Osteoblast (primary cell): ENCODE data around the gene OR52I1. TPM values are rescaled to one million over a fixed set of nuclear protein-coding genes. Genes with fewer than 3 reads are reported as not detected.

Experiments used
- DNase-seq: peaks from one replicate; pipeline ENCODE4 v3.0.0; 2011; ENCODE audit warnings: low spot score, mixed read lengths; ENCODE audit not compliant: insufficient read length; ENCODE audit errors: missing footprints
- H2AFZ ChIP-seq: 2 replicates; pipeline ENCODE4 v1.6.0; 2011; ENCODE audit warnings: mild to moderate bottlenecking, low read length
- H3K27ac ChIP-seq: 2 replicates; pipeline ENCODE4 v1.5.1; 2011; ENCODE audit warnings: mild to moderate bottlenecking, low read depth, low read length, moderate library complexity
- H3K27me3 ChIP-seq: 2 replicates; pipeline ENCODE4 v1.6.0; 2012; ENCODE audit warnings: mild to moderate bottlenecking, control low read depth, inconsistent platforms, low read length, moderate library complexity; ENCODE audit not compliant: insufficient read depth
- H3K36me3 ChIP-seq: 2 replicates; pipeline ENCODE4 v1.5.1; 2011; ENCODE audit warnings: mild to moderate bottlenecking, low read length, control low read depth, moderate library complexity; ENCODE audit not compliant: insufficient read depth
- H3K4me1 ChIP-seq: 2 replicates; pipeline ENCODE4 v1.5.1; 2011; ENCODE audit warnings: mild to moderate bottlenecking, low read length, control low read depth, moderate library complexity; ENCODE audit not compliant: insufficient read depth
- H3K4me2 ChIP-seq: 2 replicates; pipeline ENCODE4 v1.6.0; 2011; ENCODE audit warnings: mild to moderate bottlenecking, low read length; ENCODE audit not compliant: insufficient read depth
- H3K4me3 ChIP-seq: fragments of 200-600 bp; sonication (generic); 3 replicates; pipeline ENCODE4 v1.5.1; 2012; ENCODE audit warnings: mild to moderate bottlenecking, low read length, inconsistent platforms; ENCODE audit not compliant: insufficient read depth
- H3K79me2 ChIP-seq: 2 replicates; pipeline ENCODE4 v1.6.0; 2012; ENCODE audit warnings: mild to moderate bottlenecking, low read length, control low read depth, inconsistent platforms; ENCODE audit not compliant: insufficient read depth
- H3K9me3 ChIP-seq: 2 replicates; pipeline ENCODE4 v1.5.1; 2011; ENCODE audit warnings: low read depth, low read length, control low read depth
- H4K20me1 ChIP-seq: 2 replicates; pipeline ENCODE4 v1.6.0; 2012; ENCODE audit warnings: mild to moderate bottlenecking, low read length, control low read depth; ENCODE audit not compliant: insufficient read depth
- CTCF ChIP-seq: IDR thresholded peaks from 2 replicates; pipeline ENCODE4 v1.5.1; 2011; ENCODE audit warnings: mild to moderate bottlenecking, low read depth, low read length, moderate library complexity; ENCODE audit errors: extremely low read depth
- total RNA-seq: library from RNA; depleted of rRNA; stranded (reverse); fragments of >200 nt; gene quantifications from 2 replicates; pipeline ENCODE4 v1.2.3, GENCODE V29; 2012

The OR52I1 gene
- total RNA-seq, 1 donor: not detected

DNA sequence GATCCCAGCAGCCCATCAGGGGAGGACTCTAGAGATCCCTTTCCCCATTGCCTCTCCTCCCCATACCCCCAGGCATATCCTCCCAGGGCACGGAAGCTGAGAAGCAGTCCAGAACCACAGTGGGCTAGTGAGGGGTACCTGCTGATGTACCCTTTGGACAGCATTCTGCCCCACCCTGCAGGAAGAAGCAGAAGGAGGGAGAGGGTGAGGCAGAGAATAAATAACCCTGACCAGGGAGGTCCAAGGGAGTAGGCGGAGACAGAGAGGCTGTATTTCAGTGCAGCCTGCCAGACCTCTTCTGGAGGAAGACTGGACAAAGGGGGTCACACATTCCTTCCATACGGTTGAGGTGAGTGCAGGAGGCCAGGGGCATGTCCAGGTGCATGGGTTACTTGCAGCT is 49.8 kb downstream of the OR52I1 start, which contains the start of gene OR51E1:
TSS of gene OR51E1 (plus strand) at position 301 of the 400 bp plus-strand sequence. CDS start 8,545 bp downstream, outside the sequence.
- TF ChIP-seq CTCF: no peak
- no peaks in the 10 kb centered on the region for H3K36me3 ChIP-seq
- no peaks in the 10 kb centered on the region for H3K79me2 ChIP-seq
- H3K4me3 ChIP-seq: no peak within 1 kb of the TSS
- H3K9me3 ChIP-seq: no peaks in the 10 kb centered on the region
- H3K27me3 ChIP-seq: no peaks in the 10 kb centered on the region
- no peaks in the 10 kb centered on the region for H4K20me1 ChIP-seq
- H3K27ac ChIP-seq: no peak within 1 kb of the TSS
- no peak within 1 kb of the TSS for H2AFZ ChIP-seq
- H3K4me2 ChIP-seq: no peak within 1 kb of the TSS
- no peaks in the 10 kb centered on the region for H3K4me1 ChIP-seq
- DNase-seq: no peak

DNA sequence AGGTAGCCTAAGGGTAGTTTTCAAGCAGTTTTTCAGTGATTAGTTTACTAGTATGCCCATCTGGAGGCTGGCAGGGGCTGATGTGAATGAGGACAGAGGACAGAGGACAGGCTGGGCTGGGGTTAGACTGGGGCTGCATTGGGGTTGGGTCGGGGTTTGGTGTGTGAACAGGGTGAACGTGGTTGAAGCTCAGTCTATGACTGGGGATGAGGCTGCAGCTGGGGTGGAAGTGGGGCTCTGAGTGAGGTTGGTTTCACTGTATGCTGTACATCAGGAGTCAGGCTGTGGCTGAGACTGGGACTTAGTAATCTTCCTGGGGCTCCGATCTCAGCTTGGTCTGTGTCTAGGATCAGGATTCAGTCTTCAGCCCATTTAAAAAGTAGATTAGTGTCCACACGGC is 50.4 kb downstream of the OR52I1 start:
- H3K9me3 ChIP-seq: no peaks in the 10 kb centered on the region
- no peak overlapping the region for H3K27ac ChIP-seq
- DNase-seq: no peak
- no peaks in the 10 kb centered on the region for H3K36me3 ChIP-seq
- H3K4me2 ChIP-seq: no peak overlapping the region
- no peaks in the 10 kb centered on the region for H3K4me1 ChIP-seq
- no peak overlapping the region for H2AFZ ChIP-seq
- no peaks in the 10 kb centered on the region for H4K20me1 ChIP-seq
- no peaks in the 10 kb centered on the region for H3K27me3 ChIP-seq
- no peak for TF ChIP-seq CTCF
- no peak overlapping the region for H3K4me3 ChIP-seq
- no peaks in the 10 kb centered on the region for H3K79me2 ChIP-seq

Other genes with a start within 250 kb of the OR52I1 start
- gene OR52B4, start 225.7 kb upstream of the OR52I1 start, total RNA-seq: not detected in 2 replicates
- gene TRIM21, start 200.3 kb upstream of the OR52I1 start, total RNA-seq: 15.6 and 15.9 TPM in 2 replicates
- gene OR52K2, start 144.7 kb upstream of the OR52I1 start, total RNA-seq: not detected in 2 replicates
- gene OR52K1, start 111.4 kb upstream of the OR52I1 start, total RNA-seq: not detected in 2 replicates
- gene OR52M1, start 48.8 kb upstream of the OR52I1 start, total RNA-seq: not detected in 2 replicates
- not detected in 2 replicates for gene OR52I2, start 12.3 kb upstream of the OR52I1 start, total RNA-seq
- gene TRIM68, start 14.2 kb downstream of the OR52I1 start, total RNA-seq: 13.6 and 17.7 TPM in 2 replicates
- not detected in 2 replicates for gene OR51D1, start 43.4 kb downstream of the OR52I1 start, total RNA-seq
- not detected in 2 replicates for gene OR51E1, start 49.9 kb downstream of the OR52I1 start, total RNA-seq
- not detected in 2 replicates for gene OR51E2, start 103.8 kb downstream of the OR52I1 start, total RNA-seq
- gene MMP26, start 110.7 kb downstream of the OR52I1 start, total RNA-seq: not detected in 2 replicates
- gene OR51F1, start 175.9 kb downstream of the OR52I1 start, total RNA-seq: not detected in 2 replicates
- gene OR52R1, start 210.3 kb downstream of the OR52I1 start, total RNA-seq: not detected in 2 replicates
- gene OR51F2, start 227.3 kb downstream of the OR52I1 start, total RNA-seq: not detected in 2 replicates